IMR-90 (cell line): ENCODE data around the gene VPS13A. TPM values are rescaled to one million over a fixed set of nuclear protein-coding genes. Genes with fewer than 3 reads are reported as not detected.
"Not testable (repeated sequence)": the region's sequence is repeated elsewhere in the genome, so short reads cannot be mapped to it uniquely, and the experiment has no call there.

Source experiments
- ATAC-seq: fragments of 200-7000 bp; cut with Tn5 transposase; 2 replicates; pipeline ENCODE4 v1.9.1; 2020; ENCODE audit warnings: low read depth, mild to moderate bottlenecking, moderate library complexity
- BruUV-seq: library from RNA; stranded (reverse); fragments of 400-500 nt; replicated peaks from 2 replicates; lab custom pipeline; 2021; lab: Mats Ljungman, UMichigan
- CTCF ChIA-PET: fragments of 300-600 bp; formaldehyde crosslinking; extraction: SDS; loops from one replicate; lab custom pipeline; 2021; ENCODE audit warnings: antibody characterized with exemption; lab: Yijun Ruan, JAX
- POLR2A ChIA-PET: fragments of 300-600 bp; sonication (Branson Sonifier 250); formaldehyde crosslinking; loops from one replicate; lab custom pipeline; 2022; ENCODE audit warnings: antibody characterized with exemption; ENCODE audit not compliant: unreplicated experiment; lab: Charles Lee
- DNase-seq: peaks from one replicate; pipeline ENCODE4 v3.0.0; 2013
- H2AFZ ChIP-seq: replicated peaks from 2 replicates; pipeline ENCODE3; 2013; ENCODE audit warnings: low read length, mild to moderate bottlenecking; ENCODE audit not compliant: poor library complexity
- H2AK5ac ChIP-seq: 2 replicates; pipeline ENCODE4 v1.6.1; 2013; ENCODE audit warnings: low read depth, low read length, inconsistent platforms
- H2AK9ac ChIP-seq: replicated peaks from 2 replicates; pipeline ENCODE3; 2013; ENCODE audit warnings: mild to moderate bottlenecking, low read depth, low read length, moderate library complexity; ENCODE audit not compliant: poor library complexity
- H2BK120ac ChIP-seq: 2 replicates; pipeline ENCODE4 v1.6.1; 2013; ENCODE audit warnings: low read depth, low read length, inconsistent platforms
- H2BK15ac ChIP-seq: 3 replicates; pipeline ENCODE4 v1.6.1; 2013; ENCODE audit warnings: low read depth, low read length, inconsistent platforms
- H2BK20ac ChIP-seq: 2 replicates; pipeline ENCODE4 v1.6.1; 2013; ENCODE audit warnings: low read depth, mild to moderate bottlenecking, inconsistent platforms, low read length, moderate library complexity
- H2BK5ac ChIP-seq: 2 replicates; pipeline ENCODE4 v1.6.1; 2013; ENCODE audit warnings: mild to moderate bottlenecking, low read depth, low read length, inconsistent platforms; ENCODE audit not compliant: poor library complexity, severe bottlenecking
- H3K14ac ChIP-seq: replicated peaks from 2 replicates; pipeline ENCODE4 v1.6.1; 2013; ENCODE audit warnings: low read depth, low read length, inconsistent platforms
- H3K18ac ChIP-seq: 2 replicates; pipeline ENCODE4 v1.6.1; 2013; ENCODE audit warnings: low read depth, low read length, control low read depth
- H3K23ac ChIP-seq: 2 replicates; pipeline ENCODE4 v1.6.1; 2013; ENCODE audit warnings: low read depth, low read length, inconsistent platforms
- H3K27ac ChIP-seq: 2 replicates; pipeline ENCODE4 v1.5.1; 2013; ENCODE audit warnings: mild to moderate bottlenecking, control low read depth, low read length; ENCODE audit not compliant: insufficient read depth
- H3K27me3 ChIP-seq: 2 replicates; pipeline ENCODE4 v1.6.1; 2013; ENCODE audit warnings: low read length; ENCODE audit not compliant: control insufficient read depth, insufficient read depth
- H3K36me3 ChIP-seq: 2 replicates; pipeline ENCODE4 v1.6.1; 2013; ENCODE audit warnings: low read length, mixed read lengths; ENCODE audit not compliant: control insufficient read depth, insufficient read depth
- H3K4ac ChIP-seq: 2 replicates; pipeline ENCODE4 v1.6.1; 2013; ENCODE audit warnings: low read depth, low read length, inconsistent platforms
- H3K4me1 ChIP-seq: 2 replicates; pipeline ENCODE4 v1.6.1; 2013; ENCODE audit warnings: low read length, mixed read lengths; ENCODE audit not compliant: control insufficient read depth, insufficient read depth
- H3K4me2 ChIP-seq: 2 replicates; pipeline ENCODE4 v1.6.1; 2013; ENCODE audit warnings: low read depth, mild to moderate bottlenecking, control low read depth, low read length, moderate library complexity
- H3K4me3 ChIP-seq: 2 replicates; pipeline ENCODE4 v1.5.1; 2013; ENCODE audit warnings: low read depth, mild to moderate bottlenecking, control low read depth, low read length, moderate library complexity; ENCODE audit not compliant: insufficient read depth
- H3K56ac ChIP-seq: 2 replicates; pipeline ENCODE4 v1.6.1; 2013; ENCODE audit warnings: low read length, inconsistent platforms; ENCODE audit not compliant: insufficient read depth; ENCODE audit errors: extremely low read depth
- H3K79me1 ChIP-seq, 2 experiments: 2 replicates each; pipeline ENCODE4 v1.6.1; 2013; ENCODE audit warnings: low read length in 2 of 2, inconsistent platforms in 1 of 2, low read depth in 1 of 2
- H3K9ac ChIP-seq: 2 replicates; pipeline ENCODE4 v1.6.1; 2013; ENCODE audit warnings: low read depth, low read length, control low read depth
- H3K9me1 ChIP-seq: 2 replicates; pipeline ENCODE4 v1.6.1; 2013; ENCODE audit warnings: low read length, inconsistent platforms; ENCODE audit not compliant: insufficient read depth
- H3K9me3 ChIP-seq: 2 replicates; pipeline ENCODE4 v1.6.1; 2013; ENCODE audit warnings: low read length; ENCODE audit not compliant: control insufficient read depth, insufficient read depth
- H4K20me1 ChIP-seq: 2 replicates; pipeline ENCODE4 v1.6.1; 2013; ENCODE audit warnings: low read length, inconsistent platforms; ENCODE audit not compliant: insufficient read depth
- H4K5ac ChIP-seq: 2 replicates; pipeline ENCODE4 v1.6.1; 2013; ENCODE audit warnings: mild to moderate bottlenecking, low read depth, low read length, control low read depth
- H4K8ac ChIP-seq, 2 experiments: 2 replicates each; pipeline ENCODE4 v1.6.1; 2013; ENCODE audit warnings: low read depth in 2 of 2, low read length in 2 of 2, control low read depth in 1 of 2, inconsistent platforms in 1 of 2
- H4K91ac ChIP-seq: 2 replicates; pipeline ENCODE4 v1.6.1; 2013; ENCODE audit warnings: low read depth, low read length, inconsistent platforms; ENCODE audit not compliant: insufficient read depth
- WGBS, 2 experiments: methylation state at CpG; one replicate each; pipeline versions ENCODE4 v1.1.5 to v1.1.7; 2013; ENCODE audit warnings: missing lambda C conversion rate in 2 of 2; ENCODE audit not compliant: insufficient read length in 1 of 2; ENCODE audit errors: extremely low coverage in 2 of 2; 5-methylcytosine and 5-hydroxymethylcytosine counted together
- dilution Hi-C: fragments of 300-500 bp; cut with HindIII; formaldehyde crosslinking; loops from one replicate; pipeline ENCODE4 v1.14.3; 2018; ENCODE audit warnings: low sequenced_read_pairs; ENCODE audit not compliant: unreplicated experiment
- in situ Hi-C: fragments of 300-500 bp; cut with MboI; formaldehyde crosslinking; loops from 3 replicates; pipeline ENCODE4 v1.14.3; 2019; ENCODE audit warnings: low sequenced_read_pairs, inconsistent platforms, mixed read lengths
- intact Hi-C: fragments of 100-400 bp; cut with micrococcal nuclease; formaldehyde crosslinking; loops from 2 replicates; pipeline ENCODE4 v1.10.0; 2022
- polyA plus RNA-seq, 3 experiments: library from polyadenylated mRNA; depleted of rRNA; stranded (reverse); fragments of >200 nt; gene quantifications; 2 replicates each; pipeline ENCODE4 v1.2.3, GENCODE V29; 2012; ENCODE audit warnings: low replicate concordance in 1 of 3
- total RNA-seq: library from RNA; depleted of rRNA; stranded (reverse); fragments of >200 nt; gene quantifications from 2 replicates; pipeline ENCODE4 v1.2.3, GENCODE V29; 2012

The VPS13A gene
- total and polyA plus RNA-seq, 2 of the 4 experiments (the other 2 are of a cell fraction) = 10.4 to 26.5 TPM

DNA sequence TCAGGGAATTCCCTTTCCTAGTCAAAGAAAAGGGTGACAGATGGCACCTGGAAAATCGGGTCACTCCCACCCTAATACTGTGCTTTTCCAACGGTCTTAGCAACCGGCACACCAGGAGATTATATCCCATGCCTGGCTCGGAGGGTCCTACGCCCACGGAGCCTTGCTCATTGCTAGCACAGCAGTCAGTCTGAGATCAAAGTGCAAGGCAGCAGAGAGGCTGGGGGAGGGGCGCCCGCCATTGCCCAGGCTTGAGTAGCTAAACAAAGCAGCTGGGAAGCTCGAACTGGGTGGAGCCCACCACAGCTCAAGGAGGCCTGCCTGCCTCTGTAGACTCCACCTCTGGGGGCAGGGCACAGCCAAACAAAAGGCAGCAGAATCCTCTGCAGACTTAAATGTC, 231.2 kb downstream of the VPS13A start:
- POLR2A ChIA-PET = not testable (repeated sequence)

More for the DNA sequence above, 231.2 kb downstream of the VPS13A start:
- H2BK5ac ChIP-seq, H2BK120ac ChIP-seq, in situ Hi-C loops, H2BK20ac ChIP-seq, H3K4me1 ChIP-seq, H2BK15ac ChIP-seq, H3K27ac ChIP-seq, ATAC-seq, H3K27me3 ChIP-seq, H2AK5ac ChIP-seq, H3K4me2 ChIP-seq, H4K91ac ChIP-seq, DNase-seq, H3K18ac ChIP-seq, H3K9ac ChIP-seq, H3K36me3 ChIP-seq, H2AK9ac ChIP-seq, H3K23ac ChIP-seq, H3K9me3 ChIP-seq, H3K4me3 ChIP-seq, H3K56ac ChIP-seq, dilution Hi-C loops, H4K8ac ChIP-seq, H3K14ac ChIP-seq, H4K20me1 ChIP-seq, intact Hi-C loops, H3K79me1 ChIP-seq, BruUV-seq, CTCF ChIA-PET, H2AFZ ChIP-seq, H3K4ac ChIP-seq, H3K9me1 ChIP-seq, H4K5ac ChIP-seq: not testable (repeated sequence)
- 98% methylated on average over 5 of the region's 9 CpGs; no CpG with 5 or more reads in 1 of the 2 experiments for WGBS, 2 experiments
